ENCODE data around the gene MEF2C.

The MEF2C gene

GRCh38 chr5:88715503-88715902 is 167.5 kb downstream of the MEF2C start:
- no peak for DNase-seq (ENCODE audit: low read depth in 2 of 2)

GRCh38 chr5:88713818-88714217 is 169.2 kb downstream of the MEF2C start:
- no peak for DNase-seq (ENCODE audit: low read depth in 2 of 2)

GRCh38 chr5:88708682-88709398 is 174.1 kb downstream of the MEF2C start:
- no peak for DNase-seq (ENCODE audit: low read depth in 2 of 2)

GRCh38 chr5:88708021-88708420 is 175.0 kb downstream of the MEF2C start:
- no peak for DNase-seq (ENCODE audit: low read depth in 2 of 2)

GRCh38 chr5:88707216-88707965 is 175.6 kb downstream of the MEF2C start:
- DNase-seq (ENCODE audit: low read depth in 2 of 2) = no peak

- DNase-seq (ENCODE audit: low read depth in 2 of 2) = no peak
Measured at GRCh38 chr5:88702332-88702731, 180.7 kb downstream of the MEF2C start.

- no peak for DNase-seq (ENCODE audit: low read depth in 2 of 2)
Measured at GRCh38 chr5:88700121-88700520, 182.9 kb downstream of the MEF2C start.

- no peak for DNase-seq (ENCODE audit: low read depth in 2 of 2)
Measured at GRCh38 chr5:88698290-88698689, 184.7 kb downstream of the MEF2C start.

- DNase-seq (ENCODE audit: low read depth in 2 of 2) = no peak
Measured at GRCh38 chr5:88696466-88696865, 186.5 kb downstream of the MEF2C start.

- no peak for DNase-seq (ENCODE audit: low read depth in 2 of 2)
Measured at GRCh38 chr5:88695931-88696330, 187.1 kb downstream of the MEF2C start.

GRCh38 chr5:88695232-88695631 is 187.8 kb downstream of the MEF2C start:
- DNase-seq (ENCODE audit: low read depth in 2 of 2) = no peak

- no peak for DNase-seq (ENCODE audit: low read depth in 2 of 2)
Measured at GRCh38 chr5:88694023-88694679, 188.8 kb downstream of the MEF2C start.

- no peak for DNase-seq (ENCODE audit: low read depth in 2 of 2)
Measured at GRCh38 chr5:88693071-88693932, 189.7 kb downstream of the MEF2C start.

- DNase-seq (ENCODE audit: low read depth in 2 of 2) = no peak
Measured at GRCh38 chr5:88691945-88692868, 190.8 kb downstream of the MEF2C start.

- no peak for DNase-seq (ENCODE audit: low read depth in 2 of 2)
Measured at GRCh38 chr5:88691230-88691582, 191.8 kb downstream of the MEF2C start.

- DNase-seq (ENCODE audit: low read depth in 2 of 2) = peak in 1 of 2 donors; percentile 30
Measured at GRCh38 chr5:88690409-88691229, 192.4 kb downstream of the MEF2C start.

- DNase-seq (ENCODE audit: low read depth in 2 of 2) = no peak
Measured at GRCh38 chr5:88689668-88690408, 193.1 kb downstream of the MEF2C start.

GRCh38 chr5:88688984-88689667 is 193.9 kb downstream of the MEF2C start:
- no peak for DNase-seq (ENCODE audit: low read depth in 2 of 2)
